Stimulated activated CD4-positive, alpha-beta T cell treated with anti-CD3 and anti-CD28 coated beads, Interleukin-2, amount 100 ng/mL, for 4 hours (primary cell): ENCODE results near the gene LIPE.

Experiments used
- DNase-seq: peaks from one replicate; pipeline ENCODE4 v3.0.0-alpha.2; 2020; ENCODE audit warnings: low read depth

Gene LIPE

DNA sequence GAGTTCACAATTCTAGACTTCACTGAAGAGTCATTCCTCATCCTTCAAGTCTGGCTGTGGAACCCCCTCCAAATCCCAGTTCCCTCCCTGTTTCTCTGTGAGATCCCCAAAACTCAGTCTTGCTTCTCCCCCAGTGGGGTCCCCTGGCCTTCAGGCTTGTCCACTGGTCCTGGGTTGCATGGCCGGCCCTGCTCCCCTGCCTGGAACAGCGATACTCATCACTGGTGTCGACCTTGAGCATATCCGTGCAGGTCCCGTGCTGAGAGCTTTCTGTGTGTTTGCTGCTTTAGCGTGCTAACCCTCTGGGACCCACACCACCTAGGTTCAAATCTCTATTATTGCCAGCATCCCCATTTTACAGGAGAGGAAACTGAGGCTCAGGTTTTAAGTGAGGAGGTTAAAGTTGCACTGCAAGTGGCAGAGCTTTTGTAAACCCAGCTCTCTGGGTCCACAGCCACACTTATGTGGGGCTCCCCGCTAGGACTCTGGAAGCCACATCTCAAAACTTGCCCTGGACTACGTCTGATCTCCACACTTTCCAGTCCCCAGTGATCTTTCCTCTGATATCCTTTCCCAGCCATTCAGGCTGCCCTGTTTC lies 15.5 kb downstream of the LIPE start:
- no peak for DNase-seq

DNA sequence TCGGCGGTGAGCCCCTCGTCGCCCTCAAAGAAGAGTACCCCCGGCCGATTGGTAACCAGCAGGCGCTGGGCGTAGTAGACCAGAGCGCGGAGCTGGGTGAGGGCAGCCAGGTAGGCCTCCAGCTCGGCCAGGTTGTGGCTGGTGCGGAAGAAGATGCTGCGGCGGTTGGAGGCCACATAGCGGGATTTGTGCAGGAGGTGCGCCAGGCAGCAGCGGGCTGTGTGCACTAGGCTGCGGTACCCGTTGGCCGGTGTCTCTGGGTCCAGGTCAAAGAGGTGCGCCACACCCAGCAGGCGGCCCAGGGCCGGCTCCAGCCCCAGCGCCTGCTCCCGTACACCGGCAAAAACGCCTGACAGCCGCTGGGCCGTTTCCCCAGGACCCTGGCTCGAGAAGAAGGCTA lies 16.8 kb downstream of the LIPE start:
- DNase-seq = no peak

DNA sequence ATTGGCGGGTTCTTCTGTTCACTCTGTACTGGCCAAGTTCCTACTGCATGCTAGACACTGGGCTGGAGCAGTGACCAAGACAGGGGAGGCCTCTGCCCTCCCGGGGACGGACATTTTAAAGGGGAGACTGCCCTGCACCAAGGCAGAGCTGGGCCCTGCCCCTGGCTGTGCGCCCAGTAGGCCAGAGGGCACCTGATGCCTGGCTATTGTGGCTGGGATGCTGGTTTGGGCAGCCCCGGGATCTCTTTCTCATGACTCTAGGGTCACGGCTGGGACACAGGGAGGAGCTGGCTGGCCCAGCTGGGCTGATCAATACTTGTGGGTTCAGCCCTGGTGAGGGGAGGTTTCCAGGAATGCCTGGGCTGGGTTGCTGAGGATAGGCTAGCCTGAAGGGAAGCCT lies 17.7 kb downstream of the LIPE start:
- no peak for DNase-seq

DNA sequence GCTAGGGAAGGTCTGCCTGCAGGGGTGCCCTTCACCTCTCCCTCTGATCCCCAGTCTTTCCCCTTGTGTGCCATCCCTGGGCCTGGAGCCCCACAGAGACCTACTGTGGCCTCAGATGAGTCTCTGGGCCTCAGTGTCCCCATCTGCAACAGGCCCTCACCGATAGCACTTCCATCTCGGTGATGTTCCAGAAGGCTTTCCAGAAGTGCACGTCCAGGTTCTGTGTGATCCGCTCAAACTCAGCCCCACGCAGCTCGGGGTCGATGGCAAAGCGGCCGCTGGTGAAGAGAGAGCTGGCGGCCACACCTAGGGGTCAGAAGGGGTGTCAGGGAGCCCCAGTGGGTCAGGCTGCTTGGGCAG lies 19.4 kb downstream of the LIPE start:
- no peak for DNase-seq

DNA sequence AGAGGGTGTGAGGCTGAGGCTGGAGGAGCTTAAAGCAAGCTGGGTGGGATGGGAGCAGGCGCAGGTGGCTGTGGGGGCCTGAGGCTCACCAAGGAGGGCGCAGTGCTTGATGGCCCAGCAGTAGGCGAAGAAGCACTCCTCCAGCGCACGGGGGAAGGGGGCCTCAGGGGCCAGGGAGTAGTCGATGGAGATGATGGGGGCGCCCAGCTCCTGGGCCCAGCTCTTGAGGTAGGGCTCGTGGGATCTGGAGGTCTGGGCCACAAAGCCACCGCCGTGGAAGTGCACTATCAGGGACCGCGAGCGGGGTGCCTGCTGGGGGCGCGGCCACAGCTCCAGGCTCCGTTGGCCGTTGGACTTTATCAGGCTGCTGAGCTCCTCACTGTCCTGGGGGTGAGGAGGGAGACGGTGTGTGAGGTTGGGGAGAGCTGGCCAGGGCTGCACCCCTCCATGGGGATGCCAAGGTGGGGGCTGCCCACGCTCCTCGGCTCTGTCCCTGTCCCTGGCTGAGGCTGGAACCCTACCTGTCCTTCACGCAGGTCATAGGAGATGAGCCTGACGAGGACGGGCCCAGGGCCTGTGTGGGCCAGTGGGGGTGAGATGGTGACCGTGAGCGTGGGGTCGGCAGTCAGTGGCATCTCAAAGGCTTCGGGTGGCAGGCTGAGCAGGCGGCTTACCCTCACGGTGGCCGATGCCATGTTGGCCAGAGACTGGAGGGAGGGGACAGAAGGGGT lies 19.9 kb downstream of the LIPE start:
- no peak for DNase-seq

DNA sequence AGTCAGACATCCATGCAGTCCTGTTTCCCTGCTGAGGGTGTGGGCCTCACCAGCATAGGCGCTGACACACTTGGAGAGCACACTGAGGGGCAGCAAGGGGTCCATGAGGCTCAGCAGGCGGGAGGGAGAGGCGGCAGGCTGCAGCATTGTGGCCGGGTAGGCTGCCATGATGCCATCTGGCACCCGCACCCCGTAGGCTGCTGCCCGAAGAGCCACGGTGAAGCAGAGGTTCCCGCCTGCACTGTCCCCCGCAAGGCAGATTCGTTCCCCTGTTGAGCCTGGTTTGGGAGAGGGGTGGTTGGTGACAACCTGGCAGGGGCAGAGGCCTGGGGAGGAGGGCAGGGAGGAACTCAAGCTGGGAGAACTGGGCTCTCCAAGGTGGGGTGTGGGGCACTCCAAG lies 21.1 kb downstream of the LIPE start:
- DNase-seq = no peak

DNA sequence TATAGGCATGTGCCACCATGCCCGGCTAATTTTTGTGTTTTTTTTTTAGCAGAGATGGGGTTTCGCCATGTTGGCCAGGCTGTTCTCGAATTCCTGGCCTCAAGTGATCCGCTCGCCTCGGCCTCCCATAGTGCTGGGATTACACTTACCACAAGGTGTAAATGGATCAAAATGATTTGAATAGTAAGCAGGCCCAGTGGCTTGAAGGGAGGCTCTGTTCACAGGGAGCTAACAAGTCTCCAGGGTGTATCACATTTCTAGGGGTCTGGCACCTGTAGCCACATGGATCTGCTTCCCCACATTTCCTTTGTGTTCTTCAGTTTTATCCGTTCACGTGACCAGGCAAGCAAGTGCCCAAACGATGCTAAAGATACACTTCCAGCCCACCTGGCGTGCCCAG lies 23.6 kb downstream of the LIPE start:
- no peak for DNase-seq

DNA sequence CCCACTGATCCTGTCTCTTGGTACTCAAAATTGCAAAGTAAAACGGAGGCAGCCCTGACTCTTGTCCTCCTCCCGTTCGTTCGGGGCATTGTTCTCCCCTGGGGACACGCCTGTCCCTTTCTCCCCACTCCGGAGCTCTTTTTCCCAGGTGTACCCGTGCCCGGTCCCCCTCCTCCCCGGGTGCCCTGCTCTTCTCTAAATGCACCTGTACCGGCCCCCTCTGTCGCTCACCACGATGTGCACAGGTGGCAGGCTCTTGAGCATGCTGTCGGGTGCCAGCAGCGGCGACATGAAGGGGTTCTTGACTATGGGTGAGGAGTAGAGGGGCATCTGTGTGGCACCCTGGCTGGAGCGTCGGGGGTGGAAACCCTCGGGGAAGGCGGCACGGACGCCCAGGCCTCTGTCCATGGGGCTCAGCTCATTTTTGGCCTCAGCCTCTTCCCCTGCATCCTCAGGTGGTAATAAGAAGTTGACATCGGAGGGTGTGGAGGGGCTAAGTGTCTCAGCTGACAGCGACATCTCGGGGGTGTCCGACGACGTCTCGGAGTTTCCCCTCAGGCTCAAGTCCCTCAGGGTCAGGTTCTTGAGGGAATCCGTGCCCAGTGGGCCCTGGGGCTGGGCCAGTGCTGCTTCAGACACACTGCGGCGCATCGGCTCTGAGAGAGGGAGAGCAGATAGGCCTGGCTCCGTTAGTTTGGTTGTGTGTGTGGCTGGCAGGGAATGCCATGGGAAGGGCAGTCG lies 24.6 kb downstream of the LIPE start:
- no peak for DNase-seq

DNA sequence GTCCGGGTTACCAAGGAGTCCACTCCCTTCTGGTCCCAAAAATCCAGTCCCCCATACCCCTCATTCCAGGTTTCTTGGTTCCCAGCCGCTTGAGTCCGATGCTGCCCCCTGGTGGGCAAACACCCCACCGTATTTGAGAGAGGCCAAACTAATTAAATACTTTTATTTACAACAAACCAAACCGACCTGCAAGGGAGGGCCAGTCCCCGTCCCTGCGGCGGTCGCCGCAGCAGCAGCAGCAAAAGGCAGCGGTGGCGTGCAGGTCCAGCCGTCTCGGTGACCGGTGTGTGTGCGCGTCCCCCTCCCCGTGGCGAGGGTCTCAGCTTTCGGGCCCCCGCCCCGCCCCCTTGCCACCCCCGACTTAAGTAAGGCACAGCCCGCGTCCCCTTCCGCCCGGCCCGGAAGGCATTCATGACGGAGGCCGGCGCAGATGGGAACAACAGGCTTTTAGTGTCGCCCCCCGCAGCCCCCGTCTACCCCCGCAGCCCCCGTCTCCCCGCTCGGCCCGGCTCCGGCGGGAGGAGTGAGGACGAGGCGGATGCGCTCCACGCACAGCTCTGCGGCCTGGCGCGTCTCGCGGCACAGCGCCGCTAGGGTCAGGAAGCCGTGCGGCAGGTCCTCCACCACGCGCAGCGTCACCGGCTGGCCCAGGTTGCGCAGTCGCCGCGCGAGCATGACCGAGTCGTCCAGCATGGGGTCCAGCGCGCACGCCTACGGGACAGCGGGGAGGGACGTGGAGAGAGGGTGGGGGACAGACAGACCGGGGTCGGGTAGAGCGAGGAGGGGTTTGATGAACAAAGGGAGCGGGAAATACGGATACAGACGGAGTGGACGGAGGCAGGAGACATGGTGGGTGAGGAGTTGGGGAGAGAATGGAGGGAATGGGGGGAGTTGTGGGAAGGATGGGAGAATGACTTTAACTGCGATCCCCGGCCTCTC lies 25.6 kb downstream of the LIPE start:
- DNase-seq = peak; percentile 66

DNA sequence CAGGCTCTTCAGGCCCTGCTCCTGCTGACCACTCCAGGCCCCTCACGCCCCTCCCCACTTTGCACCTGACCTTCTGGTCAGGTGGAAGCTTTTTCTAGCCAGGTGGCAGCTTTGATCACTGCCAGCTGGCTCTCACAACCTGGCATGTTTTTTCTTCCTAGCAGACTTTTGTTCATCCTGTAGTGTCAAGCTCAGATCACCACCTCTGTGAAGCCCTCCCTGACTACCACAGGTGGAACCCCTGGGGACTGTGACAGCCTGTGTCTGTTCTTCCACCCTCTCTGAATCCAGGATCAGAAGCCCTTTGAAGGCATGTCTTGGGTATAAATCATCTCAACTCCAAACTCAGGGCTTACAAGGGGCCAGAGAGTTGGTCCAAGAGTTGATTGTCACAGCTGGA lies 26.8 kb downstream of the LIPE start:
- DNase-seq = no peak

DNA sequence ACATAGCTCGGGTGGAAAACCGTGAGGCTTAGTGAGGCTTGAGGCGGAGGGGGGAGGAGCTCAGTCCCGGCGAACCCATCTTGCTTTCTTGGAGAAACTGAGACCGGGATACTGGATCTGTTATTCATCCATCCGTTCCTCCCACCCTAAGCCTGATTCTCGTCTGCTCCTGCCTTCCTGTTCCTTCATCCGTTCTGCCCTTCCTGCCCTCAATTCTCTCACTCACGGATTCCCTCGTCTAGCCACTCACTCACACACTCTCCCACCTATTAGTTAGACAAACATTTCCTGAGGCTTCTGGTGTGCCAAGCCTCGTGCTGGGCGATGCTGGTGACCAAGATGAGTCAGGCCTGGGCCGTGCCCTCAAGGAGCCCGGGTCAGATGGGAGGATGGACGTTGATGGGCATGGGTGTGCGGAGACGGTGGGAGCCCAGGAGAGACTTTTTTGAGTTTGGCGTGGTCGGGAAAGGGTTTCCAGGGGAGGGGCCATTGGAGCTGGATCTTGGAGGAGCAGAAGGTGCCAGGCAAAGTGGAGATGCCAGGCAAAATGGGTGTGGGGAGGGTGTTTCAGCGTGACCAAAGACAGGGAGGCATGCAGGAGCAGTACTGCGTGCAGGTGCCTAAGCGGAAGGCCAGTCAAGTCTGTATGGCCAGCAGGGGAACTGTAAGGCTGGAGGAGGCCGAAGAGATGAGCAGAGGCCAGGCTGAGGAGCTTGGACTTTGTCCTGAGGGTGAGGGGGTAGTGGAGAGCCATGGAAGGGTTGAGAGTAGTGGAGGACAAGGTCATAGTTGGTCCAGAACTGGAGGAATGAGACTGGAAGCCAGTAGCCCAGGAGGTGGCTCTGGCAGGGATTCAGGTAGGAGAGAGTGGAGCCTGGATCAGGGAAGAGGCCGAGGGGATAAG lies 29.7 kb downstream of the LIPE start:
- no peak for DNase-seq

DNA sequence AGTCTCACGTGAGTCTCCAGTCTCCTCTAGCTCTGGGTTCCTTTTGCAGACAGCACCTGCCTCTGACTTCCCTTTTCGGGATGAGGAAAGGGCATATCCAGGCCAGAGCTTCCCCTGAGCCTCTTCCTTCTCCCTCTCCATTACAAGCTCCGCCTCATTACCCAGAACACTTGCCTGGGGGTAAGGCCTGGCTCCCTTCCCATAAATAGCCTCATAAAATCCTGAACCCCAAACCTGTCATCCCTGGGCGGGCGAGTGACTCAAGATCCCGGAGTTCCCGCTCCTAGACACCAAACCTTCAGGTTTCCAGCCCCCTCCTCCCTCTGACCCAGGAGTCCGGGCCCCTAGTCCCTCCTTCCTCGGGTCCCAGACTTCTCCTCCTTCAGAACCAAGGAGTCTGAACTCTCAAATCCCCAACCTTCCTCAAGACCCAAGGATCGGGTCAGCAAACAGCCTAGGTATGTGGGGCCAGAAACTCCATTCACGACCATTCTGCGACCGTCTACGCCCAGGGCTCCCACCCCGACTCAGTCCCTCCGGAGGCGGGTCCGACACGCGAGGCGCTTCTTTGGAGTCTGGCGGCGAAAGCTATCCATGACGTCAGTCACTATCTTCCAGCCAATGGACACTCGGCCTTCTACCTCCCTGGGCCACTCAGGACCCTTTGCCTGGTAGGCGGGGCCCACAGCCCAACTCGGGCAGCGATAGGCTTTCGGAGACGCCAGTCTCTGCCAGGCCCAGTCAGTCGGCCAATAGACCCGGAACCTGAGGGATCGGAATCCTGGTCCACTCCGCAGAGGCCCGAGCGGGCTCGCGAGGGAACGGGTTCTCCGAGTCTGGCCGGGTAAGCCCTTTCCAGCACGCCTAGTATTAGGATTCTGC lies 30.6 kb downstream of the LIPE start:
- peak; percentile 79 for DNase-seq

DNA sequence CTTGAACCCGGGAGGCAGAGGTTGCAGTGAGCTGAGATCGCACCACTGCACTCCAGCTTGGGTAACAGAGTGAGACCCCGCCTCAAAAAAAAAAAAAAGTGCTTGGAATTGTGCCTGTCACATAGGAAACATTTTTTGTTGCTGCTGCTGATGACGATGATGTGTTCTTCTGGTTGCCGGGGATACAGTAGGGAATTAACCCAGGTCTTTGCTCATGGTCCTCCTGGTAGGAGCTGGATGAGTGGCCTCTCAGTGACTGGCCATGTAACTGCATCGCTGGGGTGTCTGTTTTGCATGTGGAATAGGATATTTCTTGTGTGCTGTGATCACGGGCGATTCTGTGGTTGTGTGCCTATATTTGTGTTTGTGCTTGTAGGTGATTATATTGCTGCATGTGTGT lies 32.4 kb downstream of the LIPE start:
- no peak for DNase-seq

DNA sequence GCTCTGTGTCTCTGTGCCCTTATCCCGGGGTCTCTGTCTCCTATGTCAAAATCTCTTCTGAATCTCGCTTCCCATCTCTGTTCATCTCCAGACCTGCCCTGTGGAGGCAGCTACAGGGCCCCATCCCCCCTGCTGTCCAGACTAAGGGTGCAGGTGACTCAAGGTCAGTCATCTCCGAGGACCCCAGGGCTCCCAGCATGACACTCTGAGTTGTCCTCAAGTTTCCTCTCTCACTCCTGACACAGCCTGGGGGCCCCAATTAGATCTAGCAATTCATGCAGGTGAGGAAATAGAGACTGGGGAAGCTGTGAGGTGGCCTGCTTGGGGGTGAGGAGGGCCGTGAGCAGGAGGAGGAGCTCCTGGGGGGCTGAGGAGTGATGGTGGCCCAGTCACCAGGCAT lies 35.0 kb downstream of the LIPE start:
- DNase-seq = no peak

DNA sequence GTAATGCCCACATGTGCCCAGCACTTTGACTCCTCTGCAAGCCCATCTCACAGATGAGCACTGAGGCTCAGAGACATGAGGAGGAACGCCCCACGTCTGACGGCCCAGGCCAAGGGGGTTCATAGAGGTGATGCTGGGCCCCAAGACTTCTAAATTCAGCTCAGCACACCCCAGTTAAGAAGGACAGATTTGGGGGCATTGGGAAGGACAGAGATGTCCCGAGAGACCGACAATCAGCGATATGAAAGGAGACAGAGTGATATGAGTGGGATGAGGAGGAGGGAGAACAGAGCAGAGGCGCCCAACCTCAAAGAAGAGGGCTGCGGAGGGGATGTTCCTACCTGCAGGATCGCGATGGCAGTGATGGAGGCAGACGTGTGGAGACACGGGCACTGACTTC lies 37.3 kb downstream of the LIPE start, which contains the start of gene CNFN:
CNFN (minus strand) TSS at position 399 of the 400 bp plus-strand sequence. CDS start 1,260 bp downstream, outside the sequence.
- DNase-seq = no peak

DNA sequence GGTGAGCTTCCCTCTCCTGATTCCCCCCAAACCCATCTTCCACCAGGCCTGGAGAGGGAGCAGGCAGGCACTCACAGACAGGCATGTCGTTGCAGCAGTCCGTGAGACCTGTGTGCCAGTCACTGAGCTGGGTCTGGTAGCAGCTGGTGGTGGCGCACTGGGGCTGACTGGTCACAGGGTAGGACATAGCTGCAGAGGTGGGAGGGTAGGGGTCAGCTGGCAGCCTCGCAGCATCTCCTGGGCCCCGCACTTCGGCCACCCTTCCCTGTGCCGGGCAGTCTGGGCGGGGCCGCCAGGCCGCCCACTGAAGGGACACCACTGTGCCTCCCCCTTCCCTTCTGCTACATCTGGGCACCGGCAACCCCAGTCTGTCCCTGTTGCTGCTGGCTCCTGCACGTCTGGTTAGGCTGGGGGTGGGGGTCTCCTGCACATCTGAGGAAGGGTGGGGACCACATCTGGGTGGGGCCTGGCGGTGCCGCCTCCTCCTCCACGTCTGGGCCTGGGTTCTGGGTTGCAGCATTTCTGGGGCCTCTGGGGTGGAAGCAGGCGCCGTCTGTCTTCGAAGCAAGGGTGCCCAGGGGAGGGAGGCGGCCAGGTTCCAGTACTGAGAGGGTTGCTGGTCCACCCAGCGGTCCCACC lies 38.2 kb downstream of the LIPE start:
- no peak for DNase-seq

DNA sequence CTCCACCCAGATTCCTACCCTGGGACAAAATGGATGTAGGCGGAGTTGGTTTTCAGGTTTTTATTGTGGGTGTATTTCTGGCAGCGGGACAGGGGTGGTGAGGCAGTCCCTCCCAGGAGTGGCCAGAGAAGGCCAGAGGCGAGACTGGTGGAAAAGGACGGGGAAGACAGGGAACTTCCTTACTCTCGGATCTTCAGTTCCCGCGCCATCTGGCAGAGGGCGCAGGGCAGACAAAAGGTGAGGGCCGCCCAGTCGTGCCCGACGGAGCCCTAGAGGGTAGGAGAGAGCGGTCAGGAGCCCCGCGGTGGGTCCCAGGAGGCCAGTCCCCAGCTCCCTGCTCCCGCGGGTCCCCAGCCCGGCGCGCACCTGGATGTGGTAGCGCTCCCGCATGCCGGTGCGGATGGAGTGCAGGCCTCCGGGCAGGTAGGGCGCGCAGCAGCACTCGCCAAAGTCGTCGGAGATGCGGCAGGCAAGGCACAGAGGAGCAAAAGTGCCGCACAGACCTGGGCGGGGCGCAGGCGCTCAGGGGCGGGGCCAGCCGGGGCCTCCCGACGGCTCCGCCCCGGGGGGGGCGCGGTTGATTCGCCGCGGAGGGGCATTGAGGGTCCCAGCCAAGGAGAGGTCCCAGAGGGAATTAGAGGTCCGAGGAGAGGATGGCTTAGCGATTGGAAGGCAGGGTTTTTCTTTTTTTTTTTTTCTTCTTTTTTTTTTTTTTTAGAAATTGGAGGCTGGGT lies 40.0 kb downstream of the LIPE start:
- DNase-seq = peak; percentile 48

DNA sequence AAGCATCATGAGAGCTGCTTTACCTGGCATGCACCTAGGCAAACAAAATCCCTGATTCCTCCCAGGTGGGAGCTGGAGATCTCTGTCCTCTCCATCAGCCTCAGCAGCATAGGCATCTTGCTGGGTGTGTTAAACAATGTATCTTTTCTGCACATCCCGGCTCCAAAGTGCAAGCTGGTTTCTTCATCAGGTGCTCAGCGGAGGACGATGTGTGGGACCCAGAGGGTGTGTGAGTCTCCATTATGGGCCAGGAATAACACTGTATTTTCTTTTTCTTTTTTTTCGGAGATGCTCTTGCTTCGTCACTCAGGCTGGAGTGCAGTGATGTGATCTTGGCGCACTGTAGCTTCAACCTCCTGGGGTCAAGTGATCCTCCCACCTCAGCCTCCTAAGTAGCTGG lies 47.0 kb downstream of the LIPE start:
- no peak for DNase-seq
